Effector memory CD4-positive, alpha-beta T cell (primary cell): ENCODE measurements around the gene ACACA.

Experiments used
- DNase-seq, 3 donors: peaks; one replicate each; pipeline ENCODE4 v3.0.0-alpha.2; 2020
- H3K27ac ChIP-seq: 2 replicates; pipeline ENCODE4 v1.7.0; 2013; ENCODE audit warnings: mild to moderate bottlenecking, low read length, moderate library complexity; ENCODE audit not compliant: insufficient read depth, poor library complexity, severe bottlenecking
- H3K27me3 ChIP-seq: replicated peaks from 2 replicates; pipeline ENCODE4 v1.7.0; 2013; ENCODE audit warnings: mild to moderate bottlenecking, low read length; ENCODE audit not compliant: insufficient read depth, control insufficient read depth, poor library complexity, severe bottlenecking
- H3K36me3 ChIP-seq: 2 replicates; pipeline ENCODE4 v1.7.0; 2013; ENCODE audit warnings: mild to moderate bottlenecking, low read length, moderate library complexity; ENCODE audit not compliant: control insufficient read depth, insufficient read depth
- H3K4me1 ChIP-seq: 2 replicates; pipeline ENCODE4 v1.7.0; 2013; ENCODE audit warnings: low read length, mild to moderate bottlenecking; ENCODE audit not compliant: control insufficient read depth, insufficient read depth, poor library complexity, severe bottlenecking
- H3K4me3 ChIP-seq: 2 replicates; pipeline ENCODE4 v1.7.0; 2013; ENCODE audit warnings: low read length, low read depth, mild to moderate bottlenecking; ENCODE audit not compliant: insufficient read depth, poor library complexity, severe bottlenecking
- H3K9me3 ChIP-seq: 2 replicates; pipeline ENCODE4 v1.7.0; 2013; ENCODE audit warnings: mild to moderate bottlenecking, low read length, moderate library complexity; ENCODE audit not compliant: control insufficient read depth

ACACA gene

GRCh38 chr17:37174205-37174604, 232.4 kb downstream of the ACACA start:
- H3K36me3 ChIP-seq = peaks cover 3% of the 10 kb centered on the region
- no peaks in the 10 kb centered on the region for H3K4me1 ChIP-seq
- no peak for DNase-seq
- no peak overlapping the region for H3K4me3 ChIP-seq
- no peak overlapping the region for H3K27ac ChIP-seq
- no peaks in the 10 kb centered on the region for H3K27me3 ChIP-seq
- no peaks in the 10 kb centered on the region for H3K9me3 ChIP-seq

- Histone ChIP-seq H3K27me3 (no peaks in the 10 kb centered on the region), H3K27ac (no peak overlapping the region), H3K4me1 (no peaks in the 10 kb centered on the region), H3K36me3 (peaks cover 3% of the 10 kb centered on the region), H3K9me3 (no peaks in the 10 kb centered on the region), H3K4me3 (no peak overlapping the region)
- DNase-seq = no peak
Observed at GRCh38 chr17:37170881-37171425, 235.7 kb downstream of the ACACA start.

- H3K9me3 ChIP-seq = no peaks in the 10 kb centered on the region
- no peak overlapping the region for H3K27ac ChIP-seq
- no peaks in the 10 kb centered on the region for H3K27me3 ChIP-seq
- no peaks in the 10 kb centered on the region for H3K36me3 ChIP-seq
- H3K4me1 ChIP-seq = no peaks in the 10 kb centered on the region
- DNase-seq = no peak
- no peak overlapping the region for H3K4me3 ChIP-seq
Observed at GRCh38 chr17:37168731-37169353, 237.8 kb downstream of the ACACA start.

GRCh38 chr17:37167756-37168155, 238.9 kb downstream of the ACACA start:
- DNase-seq = no peak
- no peaks in the 10 kb centered on the region for H3K36me3 ChIP-seq
- H3K27ac ChIP-seq = no peak overlapping the region
- no peaks in the 10 kb centered on the region for H3K9me3 ChIP-seq
- H3K4me3 ChIP-seq = no peak overlapping the region
- H3K27me3 ChIP-seq = no peaks in the 10 kb centered on the region
- no peaks in the 10 kb centered on the region for H3K4me1 ChIP-seq

GRCh38 chr17:37164057-37164456, 242.6 kb downstream of the ACACA start:
- Histone ChIP-seq H3K4me1 (no peaks in the 10 kb centered on the region), H3K27ac (no peak overlapping the region), H3K4me3 (no peak overlapping the region), H3K9me3 (no peaks in the 10 kb centered on the region), H3K36me3 (no peaks in the 10 kb centered on the region), H3K27me3 (no peaks in the 10 kb centered on the region)
- no peak for DNase-seq

- Histone ChIP-seq H3K9me3 (no peaks in the 10 kb centered on the region), H3K27ac (no peak overlapping the region), H3K27me3 (no peaks in the 10 kb centered on the region), H3K36me3 (no peaks in the 10 kb centered on the region), H3K4me1 (no peaks in the 10 kb centered on the region), H3K4me3 (no peak overlapping the region)
- no peak for DNase-seq
Observed at GRCh38 chr17:37162800-37163199, 243.8 kb downstream of the ACACA start.

GRCh38 chr17:37160944-37161343, 245.7 kb downstream of the ACACA start:
- no peaks in the 10 kb centered on the region for H3K27me3 ChIP-seq
- no peak overlapping the region for H3K27ac ChIP-seq
- no peaks in the 10 kb centered on the region for H3K36me3 ChIP-seq
- no peak overlapping the region for H3K4me3 ChIP-seq
- H3K9me3 ChIP-seq = no peaks in the 10 kb centered on the region
- DNase-seq = no peak
- H3K4me1 ChIP-seq = no peaks in the 10 kb centered on the region

- H3K4me3 ChIP-seq = no peak overlapping the region
- H3K36me3 ChIP-seq = no peaks in the 10 kb centered on the region
- H3K27me3 ChIP-seq = no peaks in the 10 kb centered on the region
- no peak for DNase-seq
- H3K9me3 ChIP-seq = no peaks in the 10 kb centered on the region
- no peak overlapping the region for H3K27ac ChIP-seq
- H3K4me1 ChIP-seq = no peaks in the 10 kb centered on the region
Observed at GRCh38 chr17:37158290-37158689, 248.3 kb downstream of the ACACA start.

GRCh38 chr17:37148156-37148555, 258.5 kb downstream of the ACACA start:
- no peaks in the 10 kb centered on the region for H3K9me3 ChIP-seq
- H3K36me3 ChIP-seq = no peaks in the 10 kb centered on the region
- DNase-seq = no peak
- H3K4me3 ChIP-seq = no peak overlapping the region
- no peak overlapping the region for H3K27ac ChIP-seq
- no peaks in the 10 kb centered on the region for H3K27me3 ChIP-seq
- H3K4me1 ChIP-seq = no peaks in the 10 kb centered on the region

- H3K9me3 ChIP-seq = no peaks in the 10 kb centered on the region
- H3K36me3 ChIP-seq = no peaks in the 10 kb centered on the region
- no peak for DNase-seq
- H3K27ac ChIP-seq = no peak overlapping the region
- H3K4me3 ChIP-seq = no peak overlapping the region
- no peaks in the 10 kb centered on the region for H3K27me3 ChIP-seq
- no peaks in the 10 kb centered on the region for H3K4me1 ChIP-seq
Observed at GRCh38 chr17:37147301-37147812, 259.3 kb downstream of the ACACA start.
